MCF 10A (cell line): Measurements from ENCODE around the gene DUSP19. TPM values are rescaled to one million over a fixed set of nuclear protein-coding genes. Genes with fewer than 3 reads are reported as not detected.

Source experiments
- BruUV-seq: library from RNA; stranded (reverse); fragments of 400-500 nt; replicated peaks from 2 replicates; lab custom pipeline; 2021; lab: Mats Ljungman, UMichigan
- CTCF ChIA-PET: fragments of 300-600 bp; sonication (Branson Sonifier 250); formaldehyde crosslinking; extraction: SDS; loops from one replicate; lab custom pipeline; 2021; ENCODE audit warnings: antibody characterized with exemption, inconsistent platforms; lab: Yijun Ruan, JAX
- POLR2A ChIA-PET: fragments of 300-600, 350-650 bp; sonication (Branson Sonifier 250); formaldehyde crosslinking; extraction: SDS; loops from one replicate; lab custom pipeline; 2020; ENCODE audit warnings: antibody characterized with exemption, inconsistent platforms; lab: Yijun Ruan, JAX
- DNase-seq: peaks from one replicate; pipeline ENCODE4 v3.0.0-alpha.2; 2018; ENCODE audit not compliant: unreplicated experiment
- H3K27ac Mint-ChIP-seq: one replicate; pipeline ENCODE4 v1.8.0; 2022; ENCODE audit warnings: mild to moderate bottlenecking, low read depth, mixed read lengths; ENCODE audit not compliant: unreplicated experiment
- H3K27me3 Mint-ChIP-seq: one replicate; pipeline ENCODE4 v1.8.0; 2022; ENCODE audit warnings: mixed read lengths; ENCODE audit not compliant: insufficient read depth, unreplicated experiment
- H3K36me3 Mint-ChIP-seq: one replicate; pipeline ENCODE4 v1.8.0; 2022; ENCODE audit warnings: mild to moderate bottlenecking, moderate library complexity, mixed read lengths; ENCODE audit not compliant: insufficient read depth, unreplicated experiment
- H3K4me1 Mint-ChIP-seq: one replicate; pipeline ENCODE4 v1.8.0; 2022; ENCODE audit warnings: mixed read lengths; ENCODE audit not compliant: insufficient read depth, unreplicated experiment
- H3K4me3 Mint-ChIP-seq: one replicate; pipeline ENCODE4 v1.8.0; 2022; ENCODE audit warnings: mild to moderate bottlenecking, moderate library complexity, mixed read lengths; ENCODE audit not compliant: unreplicated experiment
- H3K9me3 Mint-ChIP-seq: one replicate; pipeline ENCODE4 v1.8.0; 2022; ENCODE audit warnings: mixed read lengths; ENCODE audit not compliant: unreplicated experiment
- CTCF ChIP-seq: fragments of 200-600 bp; IDR thresholded peaks from one replicate; pipeline ENCODE4 v1.8.0; 2022; ENCODE audit warnings: antibody characterized with exemption, mild to moderate bottlenecking; ENCODE audit not compliant: unreplicated experiment
- intact Hi-C: fragments of 100-400 bp; cut with micrococcal nuclease; formaldehyde crosslinking; loops from 2 replicates; pipeline ENCODE4 v1.14.1; 2022
- total RNA-seq: library from RNA; stranded (reverse); gene quantifications from 2 replicates; pipeline ENCODE4 v1.2.3, GENCODE V29; 2022

The DUSP19 gene
- total RNA-seq, 1 experiment from 2014 or later, result 0.84 TPM

GRCh38 chr2:183063083-183063482, 15.5 kb upstream of the DUSP19 start:
- H3K4me3 Mint-ChIP-seq, result no peak overlapping the region
- TF ChIP-seq CTCF, result no peak
- H3K27ac Mint-ChIP-seq, result no peak overlapping the region
- H3K36me3 Mint-ChIP-seq, result no peaks in the 10 kb centered on the region
- H3K27me3 Mint-ChIP-seq, result no peaks in the 10 kb centered on the region
- POLR2A ChIA-PET, result interaction anchor here (0.6 to 2.2 kb wide), 3 partner anchors 14 to 23 kb away, joined by 3 to 8 read pairs (median 4); partner anchors contain the start of gene DUSP19
- no TSS peak for BruUV-seq
- CTCF ChIA-PET, result interaction anchor here (0.9 kb wide), 1 partner anchor 9 kb away, joined by 5 read pairs; no protein-coding TSS in a partner anchor
- no peaks in the 10 kb centered on the region for H3K9me3 Mint-ChIP-seq
- peak; percentile 13 for DNase-seq
- intact Hi-C loops, result no loop called here
- peaks cover 11% of the 10 kb centered on the region for H3K4me1 Mint-ChIP-seq

- H3K4me1 Mint-ChIP-seq, result no peaks in the 10 kb centered on the region
- POLR2A ChIA-PET, result interaction anchor here (1.0 to 6.2 kb wide), 2 partner anchors 10 to 27 kb away, joined by 3 to 47 read pairs; partner anchors contain the start of gene DUSP19
- no peak overlapping the region for H3K4me3 Mint-ChIP-seq
- no peaks in the 10 kb centered on the region for H3K9me3 Mint-ChIP-seq
- no peaks in the 10 kb centered on the region for H3K36me3 Mint-ChIP-seq
- no peak for TF ChIP-seq CTCF
- no peak overlapping the region for H3K27ac Mint-ChIP-seq
- intact Hi-C loops, result no loop called here
- no peaks in the 10 kb centered on the region for H3K27me3 Mint-ChIP-seq
- no TSS peak for BruUV-seq
- CTCF ChIA-PET, result interaction anchor here (0.6 to 0.9 kb wide), 3 partner anchors 11 to 56 kb away, joined by 3 to 4 read pairs (median 4); no protein-coding TSS in a partner anchor
- no peak for DNase-seq
These were observed 10.0 kb upstream of the DUSP19 start for GRCh38 chr2:183068561-183068960.

- no peak for DNase-seq
- intact Hi-C loops, result no loop called here
- Mint-ChIP-seq H3K4me1 (no peaks in the 10 kb centered on the region), H3K36me3 (no peaks in the 10 kb centered on the region), H3K9me3 (no peaks in the 10 kb centered on the region), H3K4me3 (no peak overlapping the region), H3K27ac (no peak overlapping the region), H3K27me3 (no peaks in the 10 kb centered on the region)
- no peak for TF ChIP-seq CTCF
- CTCF ChIA-PET, result interaction anchor here (0.9 to 1.4 kb wide), 2 partner anchors 10 kb away, joined by 4 to 5 read pairs; no protein-coding TSS in a partner anchor
- no TSS peak for BruUV-seq
- POLR2A ChIA-PET, result interaction anchor here (1.0 to 6.2 kb wide), 2 partner anchors 10 to 28 kb away, joined by 3 to 47 read pairs; partner anchors contain the start of gene DUSP19
These were observed 9.4 kb upstream of the DUSP19 start for GRCh38 chr2:183069174-183069573.

GRCh38 chr2:183070942-183071844, 7.4 kb upstream of the DUSP19 start:
- no peak for TF ChIP-seq CTCF
- Mint-ChIP-seq H3K4me1 (no peaks in the 10 kb centered on the region), H3K4me3 (no peak overlapping the region), H3K9me3 (no peaks in the 10 kb centered on the region), H3K27me3 (no peaks in the 10 kb centered on the region), H3K36me3 (no peaks in the 10 kb centered on the region), H3K27ac (no peak overlapping the region)
- ChIA-PET POLR2A (interaction anchor here (0.6 kb wide), 1 partner anchor 36 kb away, joined by 3 read pairs; no protein-coding TSS in a partner anchor), CTCF (interaction anchor here (0.7 kb wide), 1 partner anchor 11 kb away, joined by 3 read pairs; no protein-coding TSS in a partner anchor)
- no TSS peak for BruUV-seq
- intact Hi-C loops, result no loop called here
- peak; percentile 8 for DNase-seq
